HepG2 (cell line): Measurements from ENCODE around the gene LAPTM4A. TPM values are rescaled to one million over a fixed set of nuclear protein-coding genes. Genes with fewer than 3 reads are reported as not detected.

ENCODE experiments used
- BORCS8-MEF2B ChIP-seq: sonication (generic); formaldehyde crosslinking; IDR thresholded peaks from 2 replicates; pipeline ENCODE4 v1.8.0; 2022; ENCODE audit warnings: mild to moderate bottlenecking, missing genetic modification reagents
- ELF4 ChIP-seq: sonication (generic); formaldehyde crosslinking; IDR thresholded peaks from 2 replicates; pipeline ENCODE4 v1.5.0; 2020; ENCODE audit warnings: missing genetic modification reagents, mild to moderate bottlenecking, moderate library complexity, borderline replicate concordance
- FOXJ3 ChIP-seq: sonication (generic); formaldehyde crosslinking; IDR thresholded peaks from 2 replicates; pipeline ENCODE4 v1.4.0; 2020; ENCODE audit warnings: missing genetic modification reagents, mild to moderate bottlenecking, borderline replicate concordance
- NKX3-1 ChIP-seq: sonication (generic); formaldehyde crosslinking; IDR thresholded peaks from 2 replicates; pipeline ENCODE4 v1.5.0; 2020; ENCODE audit warnings: missing genetic modification reagents
- SIN3B ChIP-seq: fragments of 150-350 bp; IDR thresholded peaks from 2 replicates; pipeline ENCODE4 v1.6.1; 2014; ENCODE audit warnings: low read length
- ZNF761 ChIP-seq: sonication (generic); formaldehyde crosslinking; conservative IDR thresholded peaks from 2 replicates; pipeline ENCODE4 v1.4.0; 2020; ENCODE audit warnings: mild to moderate bottlenecking, missing genetic modification reagents
- polyA plus RNA-seq, 8 experiments: library from polyadenylated mRNA; depleted of rRNA in 3 of 8; stranded (reverse) in 7 of 8; unstranded in 1 of 8; fragments of >200 nt; fragmentation: Illumina TruSeq in 4 of 8; extraction: Trizol in 4 of 8; gene quantifications; 2 replicates each; pipeline versions ENCODE4 v1.2.1 to v1.2.3, GENCODE V29; 2011 to 2016; ENCODE audit warnings: low read depth in 4 of 8, missing spikeins in 1 of 8, mixed read lengths in 1 of 8; ENCODE audit not compliant: insufficient read depth in 1 of 8
- total RNA-seq, 5 experiments: library from RNA; depleted of rRNA; stranded (reverse); fragments of >200 nt; fragmentation: Illumina TruSeq; extraction: Trizol; gene quantifications; 2 replicates each; pipeline ENCODE4 v1.2.3, GENCODE V29; 2016; ENCODE audit warnings: low read depth in 1 of 5
- TF ChIP-seq, protein P1 (sequence below): IDR thresholded peaks from 2 replicates; pipeline ENCODE4 v1.6.1; 2016; ENCODE audit warnings: mild to moderate bottlenecking
- TF ChIP-seq, protein P2 (sequence below): sonication (generic); formaldehyde crosslinking; IDR thresholded peaks from 2 replicates; pipeline ENCODE4 v1.9.0; 2021; ENCODE audit warnings: missing genetic modification reagents, borderline replicate concordance
- TF ChIP-seq, protein P3 (sequence below): IDR thresholded peaks from 2 replicates; pipeline ENCODE4 v1.6.1; 2012; ENCODE audit warnings: inconsistent platforms
- TF ChIP-seq, protein P4 (sequence below): sonication (generic); formaldehyde crosslinking; conservative IDR thresholded peaks from 2 replicates; pipeline ENCODE4 v1.8.0; 2022; ENCODE audit warnings: missing genetic modification reagents
- TF ChIP-seq, protein P5 (sequence below): sonication (generic); formaldehyde crosslinking; IDR thresholded peaks from 2 replicates; pipeline ENCODE4 v1.8.0; 2022; ENCODE audit warnings: missing genetic modification reagents, mild to moderate bottlenecking, inconsistent platforms, borderline replicate concordance
- TF ChIP-seq, protein P6 (sequence below): sonication (generic); formaldehyde crosslinking; IDR thresholded peaks from 2 replicates; pipeline ENCODE4 v1.9.0; 2021; ENCODE audit warnings: mild to moderate bottlenecking, missing genetic modification reagents
- TF ChIP-seq, protein P7 (sequence below): sonication (generic); formaldehyde crosslinking; IDR thresholded peaks from 2 replicates; pipeline ENCODE4 v1.5.0; 2020; ENCODE audit warnings: missing genetic modification reagents, mild to moderate bottlenecking, borderline replicate concordance

The LAPTM4A gene
- total and polyA plus RNA-seq, 2 of the 13 experiments (the other 11 are each of a cell fraction or from before 2014, with no cell fraction given) = 116 to 558 TPM

DNA sequence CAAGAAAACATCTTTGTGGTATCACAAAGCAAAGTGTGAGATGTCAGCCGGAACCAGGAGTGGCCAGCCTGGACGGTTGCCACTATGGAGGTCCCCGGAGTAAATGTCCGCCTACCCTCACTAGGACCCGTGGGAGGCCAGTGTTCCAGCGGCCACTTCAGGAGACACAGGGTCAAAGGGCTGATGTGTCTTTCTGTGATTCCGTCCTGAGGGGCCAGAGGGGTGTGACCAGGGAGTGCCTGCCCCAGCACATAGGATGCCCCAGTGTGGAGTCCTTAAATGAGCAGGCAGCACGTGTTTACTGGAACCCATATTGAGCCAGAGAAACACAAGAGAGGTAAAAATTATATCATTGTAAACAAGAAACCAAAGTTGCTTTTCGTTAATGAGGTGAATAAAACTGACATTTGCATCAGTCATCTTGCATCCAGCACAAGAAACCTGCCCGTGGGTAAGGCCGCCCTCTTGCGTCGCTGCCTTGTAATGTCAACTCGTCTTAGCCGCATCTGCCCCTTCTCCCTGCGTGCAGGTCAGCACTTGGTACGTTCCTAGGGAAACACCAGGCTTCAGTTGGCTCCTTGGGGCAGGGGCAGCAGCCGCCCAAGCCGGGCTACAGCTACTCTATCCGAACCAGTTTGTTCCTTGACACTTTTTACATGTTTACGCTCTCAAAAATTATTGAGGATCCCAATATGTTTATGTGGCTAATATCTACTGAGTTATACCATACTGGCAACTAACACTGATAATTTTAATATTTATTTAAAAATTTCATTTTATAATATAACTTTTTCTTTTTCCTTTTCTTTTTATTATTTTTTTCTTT is 46.7 kb upstream of the LAPTM4A start (continued):
- TF ChIP-seq FOXJ3 (CRISPR knock-in tag) (no peak), ZNF761 (CRISPR knock-in tag) (no peak), SIN3B (peak; percentile 38; the same call in 1 of the 2 replicates), BORCS8-MEF2B (peak; percentile 83), NKX3-1 (no peak), ELF4 (CRISPR knock-in tag) (no peak)
- TF ChIP-seq, protein P1, sequence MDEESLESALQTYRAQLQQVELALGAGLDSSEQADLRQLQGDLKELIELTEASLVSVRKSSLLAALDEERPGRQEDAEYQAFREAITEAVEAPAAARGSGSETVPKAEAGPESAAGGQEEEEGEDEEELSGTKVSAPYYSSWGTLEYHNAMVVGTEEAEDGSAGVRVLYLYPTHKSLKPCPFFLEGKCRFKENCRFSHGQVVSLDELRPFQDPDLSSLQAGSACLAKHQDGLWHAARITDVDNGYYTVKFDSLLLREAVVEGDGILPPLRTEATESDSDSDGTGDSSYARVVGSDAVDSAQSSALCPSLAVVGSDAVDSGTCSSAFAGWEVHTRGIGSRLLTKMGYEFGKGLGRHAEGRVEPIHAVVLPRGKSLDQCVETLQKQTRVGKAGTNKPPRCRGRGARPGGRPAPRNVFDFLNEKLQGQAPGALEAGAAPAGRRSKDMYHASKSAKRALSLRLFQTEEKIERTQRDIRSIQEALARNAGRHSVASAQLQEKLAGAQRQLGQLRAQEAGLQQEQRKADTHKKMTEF (CRISPR knock-in tag) = peak; percentile 68
- TF ChIP-seq, protein P2, sequence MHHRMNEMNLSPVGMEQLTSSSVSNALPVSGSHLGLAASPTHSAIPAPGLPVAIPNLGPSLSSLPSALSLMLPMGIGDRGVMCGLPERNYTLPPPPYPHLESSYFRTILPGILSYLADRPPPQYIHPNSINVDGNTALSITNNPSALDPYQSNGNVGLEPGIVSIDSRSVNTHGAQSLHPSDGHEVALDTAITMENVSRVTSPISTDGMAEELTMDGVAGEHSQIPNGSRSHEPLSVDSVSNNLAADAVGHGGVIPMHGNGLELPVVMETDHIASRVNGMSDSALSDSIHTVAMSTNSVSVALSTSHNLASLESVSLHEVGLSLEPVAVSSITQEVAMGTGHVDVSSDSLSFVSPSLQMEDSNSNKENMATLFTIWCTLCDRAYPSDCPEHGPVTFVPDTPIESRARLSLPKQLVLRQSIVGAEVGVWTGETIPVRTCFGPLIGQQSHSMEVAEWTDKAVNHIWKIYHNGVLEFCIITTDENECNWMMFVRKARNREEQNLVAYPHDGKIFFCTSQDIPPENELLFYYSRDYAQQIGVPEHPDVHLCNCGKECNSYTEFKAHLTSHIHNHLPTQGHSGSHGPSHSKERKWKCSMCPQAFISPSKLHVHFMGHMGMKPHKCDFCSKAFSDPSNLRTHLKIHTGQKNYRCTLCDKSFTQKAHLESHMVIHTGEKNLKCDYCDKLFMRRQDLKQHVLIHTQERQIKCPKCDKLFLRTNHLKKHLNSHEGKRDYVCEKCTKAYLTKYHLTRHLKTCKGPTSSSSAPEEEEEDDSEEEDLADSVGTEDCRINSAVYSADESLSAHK (CRISPR knock-in tag) = no peak
- TF ChIP-seq, protein P3, sequence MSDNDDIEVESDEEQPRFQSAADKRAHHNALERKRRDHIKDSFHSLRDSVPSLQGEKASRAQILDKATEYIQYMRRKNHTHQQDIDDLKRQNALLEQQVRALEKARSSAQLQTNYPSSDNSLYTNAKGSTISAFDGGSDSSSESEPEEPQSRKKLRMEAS = peak; percentile 25; the same call in 1 of the 2 replicates
- TF ChIP-seq, protein P4, sequence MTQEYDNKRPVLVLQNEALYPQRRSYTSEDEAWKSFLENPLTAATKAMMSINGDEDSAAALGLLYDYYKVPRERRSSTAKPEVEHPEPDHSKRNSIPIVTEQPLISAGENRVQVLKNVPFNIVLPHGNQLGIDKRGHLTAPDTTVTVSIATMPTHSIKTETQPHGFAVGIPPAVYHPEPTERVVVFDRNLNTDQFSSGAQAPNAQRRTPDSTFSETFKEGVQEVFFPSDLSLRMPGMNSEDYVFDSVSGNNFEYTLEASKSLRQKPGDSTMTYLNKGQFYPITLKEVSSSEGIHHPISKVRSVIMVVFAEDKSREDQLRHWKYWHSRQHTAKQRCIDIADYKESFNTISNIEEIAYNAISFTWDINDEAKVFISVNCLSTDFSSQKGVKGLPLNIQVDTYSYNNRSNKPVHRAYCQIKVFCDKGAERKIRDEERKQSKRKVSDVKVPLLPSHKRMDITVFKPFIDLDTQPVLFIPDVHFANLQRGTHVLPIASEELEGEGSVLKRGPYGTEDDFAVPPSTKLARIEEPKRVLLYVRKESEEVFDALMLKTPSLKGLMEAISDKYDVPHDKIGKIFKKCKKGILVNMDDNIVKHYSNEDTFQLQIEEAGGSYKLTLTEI = no peak
- TF ChIP-seq, protein P5, sequence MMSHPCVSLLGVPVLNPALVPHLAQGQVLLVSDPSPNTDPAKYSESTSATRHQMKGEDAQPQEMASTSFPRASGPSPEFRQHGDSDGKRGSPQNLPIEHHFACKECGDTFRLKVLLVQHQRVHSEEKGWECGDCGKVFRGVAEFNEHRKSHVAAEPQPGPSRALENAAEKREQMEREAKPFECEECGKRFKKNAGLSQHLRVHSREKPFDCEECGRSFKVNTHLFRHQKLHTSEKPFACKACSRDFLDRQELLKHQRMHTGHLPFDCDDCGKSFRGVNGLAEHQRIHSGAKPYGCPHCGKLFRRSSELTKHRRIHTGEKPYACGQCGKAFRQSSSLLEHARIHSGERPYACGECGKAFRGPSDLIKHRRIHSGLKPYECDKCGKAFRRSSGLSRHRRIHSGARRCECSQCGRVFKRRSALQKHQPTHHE (CRISPR knock-in tag) = no peak
- TF ChIP-seq, protein P6, sequence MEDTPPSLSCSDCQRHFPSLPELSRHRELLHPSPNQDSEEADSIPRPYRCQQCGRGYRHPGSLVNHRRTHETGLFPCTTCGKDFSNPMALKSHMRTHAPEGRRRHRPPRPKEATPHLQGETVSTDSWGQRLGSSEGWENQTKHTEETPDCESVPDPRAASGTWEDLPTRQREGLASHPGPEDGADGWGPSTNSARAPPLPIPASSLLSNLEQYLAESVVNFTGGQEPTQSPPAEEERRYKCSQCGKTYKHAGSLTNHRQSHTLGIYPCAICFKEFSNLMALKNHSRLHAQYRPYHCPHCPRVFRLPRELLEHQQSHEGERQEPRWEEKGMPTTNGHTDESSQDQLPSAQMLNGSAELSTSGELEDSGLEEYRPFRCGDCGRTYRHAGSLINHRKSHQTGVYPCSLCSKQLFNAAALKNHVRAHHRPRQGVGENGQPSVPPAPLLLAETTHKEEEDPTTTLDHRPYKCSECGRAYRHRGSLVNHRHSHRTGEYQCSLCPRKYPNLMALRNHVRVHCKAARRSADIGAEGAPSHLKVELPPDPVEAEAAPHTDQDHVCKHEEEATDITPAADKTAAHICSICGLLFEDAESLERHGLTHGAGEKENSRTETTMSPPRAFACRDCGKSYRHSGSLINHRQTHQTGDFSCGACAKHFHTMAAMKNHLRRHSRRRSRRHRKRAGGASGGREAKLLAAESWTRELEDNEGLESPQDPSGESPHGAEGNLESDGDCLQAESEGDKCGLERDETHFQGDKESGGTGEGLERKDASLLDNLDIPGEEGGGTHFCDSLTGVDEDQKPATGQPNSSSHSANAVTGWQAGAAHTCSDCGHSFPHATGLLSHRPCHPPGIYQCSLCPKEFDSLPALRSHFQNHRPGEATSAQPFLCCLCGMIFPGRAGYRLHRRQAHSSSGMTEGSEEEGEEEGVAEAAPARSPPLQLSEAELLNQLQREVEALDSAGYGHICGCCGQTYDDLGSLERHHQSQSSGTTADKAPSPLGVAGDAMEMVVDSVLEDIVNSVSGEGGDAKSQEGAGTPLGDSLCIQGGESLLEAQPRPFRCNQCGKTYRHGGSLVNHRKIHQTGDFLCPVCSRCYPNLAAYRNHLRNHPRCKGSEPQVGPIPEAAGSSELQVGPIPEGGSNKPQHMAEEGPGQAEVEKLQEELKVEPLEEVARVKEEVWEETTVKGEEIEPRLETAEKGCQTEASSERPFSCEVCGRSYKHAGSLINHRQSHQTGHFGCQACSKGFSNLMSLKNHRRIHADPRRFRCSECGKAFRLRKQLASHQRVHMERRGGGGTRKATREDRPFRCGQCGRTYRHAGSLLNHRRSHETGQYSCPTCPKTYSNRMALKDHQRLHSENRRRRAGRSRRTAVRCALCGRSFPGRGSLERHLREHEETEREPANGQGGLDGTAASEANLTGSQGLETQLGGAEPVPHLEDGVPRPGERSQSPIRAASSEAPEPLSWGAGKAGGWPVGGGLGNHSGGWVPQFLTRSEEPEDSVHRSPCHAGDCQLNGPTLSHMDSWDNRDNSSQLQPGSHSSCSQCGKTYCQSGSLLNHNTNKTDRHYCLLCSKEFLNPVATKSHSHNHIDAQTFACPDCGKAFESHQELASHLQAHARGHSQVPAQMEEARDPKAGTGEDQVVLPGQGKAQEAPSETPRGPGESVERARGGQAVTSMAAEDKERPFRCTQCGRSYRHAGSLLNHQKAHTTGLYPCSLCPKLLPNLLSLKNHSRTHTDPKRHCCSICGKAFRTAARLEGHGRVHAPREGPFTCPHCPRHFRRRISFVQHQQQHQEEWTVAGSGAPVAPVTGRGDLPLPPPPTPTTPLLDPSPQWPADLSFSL = no peak
- TF ChIP-seq, protein P7, sequence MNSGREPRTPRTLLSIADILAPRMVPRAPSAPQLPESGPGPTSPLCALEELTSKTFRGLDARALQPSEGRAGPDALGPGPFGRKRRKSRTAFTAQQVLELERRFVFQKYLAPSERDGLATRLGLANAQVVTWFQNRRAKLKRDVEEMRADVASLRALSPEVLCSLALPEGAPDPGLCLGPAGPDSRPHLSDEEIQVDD (CRISPR knock-in tag) = no peak
